ENCODE measurements around the gene MYO5A.
"Not testable (repeated sequence)": the region's sequence is repeated elsewhere in the genome, so short reads cannot be mapped to it uniquely, and the experiment has no call there.

MYO5A gene

DNA sequence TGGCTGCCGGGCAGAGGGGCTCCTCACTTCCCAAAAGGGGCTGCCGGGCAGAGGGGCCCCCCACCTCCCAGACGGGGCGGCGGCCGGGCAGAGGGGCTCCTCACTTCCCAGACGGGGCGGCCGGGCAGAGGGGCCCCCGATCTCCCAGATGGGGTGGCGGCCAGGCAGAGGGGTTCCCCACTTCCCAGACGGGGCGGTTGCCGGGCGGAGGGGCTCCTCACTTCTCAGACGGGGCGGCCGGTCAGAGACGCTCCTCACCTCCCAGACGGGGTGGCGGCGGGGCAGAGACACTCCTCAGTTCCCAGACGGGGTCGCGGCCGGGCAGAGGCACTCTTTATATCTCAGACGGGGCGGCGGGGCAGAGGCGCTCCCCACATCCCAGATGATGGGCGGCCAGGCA lies 69.0 kb downstream of the MYO5A start:
- DNase-seq = not testable (repeated sequence)

DNA sequence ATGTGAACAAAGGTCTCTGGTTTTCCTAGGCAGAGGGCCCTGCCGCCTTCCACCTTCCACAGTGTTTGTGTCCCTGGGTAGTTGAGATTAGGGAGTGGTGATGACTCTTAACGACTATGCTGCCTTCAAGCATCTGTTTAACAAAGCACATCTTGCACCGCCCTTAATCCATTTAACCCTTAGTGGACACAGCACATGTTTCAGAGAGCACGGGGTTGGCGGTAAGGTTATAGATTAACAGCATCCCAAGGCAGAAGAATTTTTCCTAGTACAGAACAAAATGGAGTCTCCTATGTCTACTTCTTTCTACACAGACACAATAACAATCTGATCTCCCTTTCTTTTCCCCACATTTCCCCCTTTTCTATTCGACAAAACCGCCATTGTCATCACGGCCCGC lies 69.4 kb downstream of the MYO5A start:
- not testable (repeated sequence) for DNase-seq

DNA sequence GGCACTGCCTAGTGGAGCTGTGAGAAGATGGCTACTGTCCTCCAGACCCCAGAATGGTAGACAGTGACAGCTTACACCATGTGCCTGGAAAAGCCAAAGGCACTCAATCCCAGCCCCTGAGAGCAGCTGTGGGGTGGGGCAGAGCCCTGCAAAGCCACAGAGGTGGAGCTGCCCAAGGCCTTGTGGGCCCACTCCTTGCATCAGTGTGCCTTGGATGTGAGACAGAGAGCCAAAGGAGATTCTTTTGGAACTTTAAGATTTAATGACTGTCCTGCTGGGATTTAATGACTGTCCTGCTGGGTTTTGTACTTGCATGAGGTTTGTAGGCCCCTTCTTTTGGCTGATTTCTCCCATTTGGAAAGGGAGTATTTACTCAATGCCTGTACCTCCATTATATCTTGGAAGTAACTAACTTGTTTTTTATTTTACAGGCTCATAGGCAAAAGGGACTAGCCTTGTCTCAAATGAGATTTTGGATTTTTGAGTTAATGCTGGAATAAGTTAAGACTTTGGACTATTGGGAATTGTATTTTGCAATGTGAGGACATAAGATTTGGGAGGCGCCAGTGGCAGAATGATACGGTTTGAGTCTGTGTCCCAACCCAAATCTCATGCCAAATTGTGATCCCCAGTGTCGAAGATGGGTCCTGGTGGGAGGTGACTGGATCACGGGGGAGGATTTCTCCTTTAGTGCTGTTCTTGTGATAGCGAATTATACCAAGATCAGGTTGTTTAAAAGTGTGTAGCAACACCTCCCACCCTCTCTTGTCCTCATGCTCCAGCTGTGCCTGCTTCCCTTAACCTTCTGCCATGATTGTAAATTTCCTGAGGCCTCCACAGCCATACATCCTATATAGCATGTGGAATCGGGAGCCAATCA lies 80.4 kb downstream of the MYO5A start:
- no peak for DNase-seq

DNA sequence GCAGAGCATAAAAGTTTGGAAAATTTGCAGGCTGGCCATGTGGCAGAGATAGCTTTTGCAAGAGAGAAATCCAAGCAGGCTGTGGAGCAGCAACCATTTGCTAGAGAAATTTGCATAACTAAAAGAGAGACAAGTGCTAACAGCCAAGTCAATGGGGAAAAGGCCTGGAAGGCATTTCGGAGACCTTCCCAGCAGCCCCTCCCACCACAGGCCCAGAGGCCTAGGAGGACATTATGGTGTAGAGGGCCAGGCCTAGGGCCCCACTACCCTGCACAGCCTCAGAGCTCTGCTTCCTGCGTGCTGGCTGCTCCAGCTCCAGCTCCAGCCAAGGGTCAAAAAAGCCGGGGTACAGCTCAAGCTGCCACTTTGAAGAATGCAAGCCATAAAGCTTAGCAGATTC lies 82.7 kb downstream of the MYO5A start:
- no peak for DNase-seq

DNA sequence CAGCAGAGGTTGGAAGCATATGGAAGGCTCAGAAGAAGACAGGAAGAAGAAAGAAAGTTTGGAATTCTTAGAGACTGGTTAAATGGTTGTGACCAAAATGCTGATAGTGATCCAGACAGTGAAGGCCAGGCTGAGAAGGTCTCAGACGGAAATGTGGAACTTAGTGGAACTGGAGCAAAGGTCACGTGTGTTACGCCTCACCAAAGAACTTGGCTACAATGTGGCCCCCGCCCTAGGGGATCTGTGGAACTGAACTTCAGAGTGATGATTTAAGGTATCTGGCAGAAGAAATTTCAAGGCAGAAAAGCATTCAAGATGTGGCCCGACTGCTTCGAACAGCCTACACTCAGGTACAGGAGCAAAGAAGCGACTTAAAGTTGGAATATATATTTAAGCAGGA lies 83.1 kb downstream of the MYO5A start:
- DNase-seq = no peak

DNA sequence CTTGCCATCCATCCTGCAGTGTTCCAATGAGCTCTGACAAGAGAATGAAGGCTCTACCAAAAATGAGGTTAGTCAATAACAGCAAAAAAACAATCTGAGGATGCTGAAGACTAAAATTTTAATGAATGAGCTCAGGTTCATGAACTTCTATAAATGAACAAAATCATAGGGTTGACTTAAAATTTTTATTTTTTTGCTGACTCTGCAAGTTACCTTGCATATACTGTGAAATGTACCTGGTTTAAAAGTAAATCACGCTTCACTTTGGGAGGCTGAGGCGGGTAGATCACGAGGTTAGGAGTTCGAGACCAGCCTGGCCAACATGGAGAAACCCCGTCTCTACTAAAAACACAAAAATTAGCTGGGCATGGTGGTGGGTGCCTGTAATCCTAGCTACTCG lies 85.5 kb downstream of the MYO5A start:
- DNase-seq = not testable (repeated sequence)

DNA sequence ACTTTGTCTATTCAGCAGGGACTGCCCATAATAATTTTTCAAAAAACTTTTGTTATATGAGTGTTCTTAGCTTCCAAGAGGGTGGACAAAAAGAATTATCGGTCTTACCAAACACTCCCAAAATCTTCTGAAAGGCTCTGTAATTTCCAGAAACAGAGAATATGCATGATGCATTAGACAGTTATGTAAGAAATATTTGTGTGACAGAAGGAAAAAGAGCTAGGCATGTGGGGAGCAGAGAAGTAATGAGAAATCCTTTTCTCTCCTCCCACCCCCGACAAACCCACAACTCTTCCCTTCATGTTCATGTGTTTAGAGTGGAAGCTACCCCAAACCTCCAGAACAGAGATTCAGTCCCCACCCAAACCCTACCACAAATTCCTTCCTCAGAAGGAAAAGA lies 86.8 kb downstream of the MYO5A start:
- DNase-seq = no peak

DNA sequence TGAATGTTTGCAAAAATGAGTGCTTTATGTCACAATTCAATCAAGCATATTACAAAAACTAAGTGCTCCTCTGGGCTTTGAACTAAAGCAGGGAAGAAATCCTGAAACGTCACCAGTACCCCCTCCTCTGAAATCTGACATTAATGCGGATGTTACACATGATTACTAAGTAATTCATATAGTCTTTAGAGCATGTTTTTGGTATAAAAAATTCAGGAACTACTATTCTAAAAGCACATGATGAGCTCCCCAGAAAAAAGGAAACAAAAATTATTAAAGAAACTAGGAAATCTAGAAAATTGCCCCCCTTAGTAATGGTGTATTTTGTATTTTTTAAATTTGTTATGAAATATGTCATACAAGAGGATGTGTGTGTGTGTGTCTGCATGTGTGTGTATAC lies 87.7 kb downstream of the MYO5A start:
- no peak for DNase-seq

DNA sequence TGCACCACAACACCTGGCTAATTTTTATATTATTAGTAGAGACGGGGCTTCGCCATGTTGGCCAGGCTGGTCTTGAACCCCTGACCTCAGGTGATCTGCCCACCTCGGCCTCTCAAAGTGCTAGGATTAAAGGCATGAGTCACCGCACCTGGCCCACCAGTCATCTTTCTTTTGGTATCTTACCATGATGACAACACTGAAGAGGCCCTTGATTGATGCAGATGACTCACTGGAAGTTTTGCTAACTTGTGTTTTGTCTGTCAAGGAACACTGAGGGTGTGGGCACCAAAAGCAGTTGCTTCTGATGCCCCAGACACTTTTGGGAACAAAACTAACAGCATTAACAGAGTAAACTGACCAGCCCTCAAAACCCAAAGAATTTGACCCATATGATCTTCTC lies 88.3 kb downstream of the MYO5A start:
- no peak for DNase-seq

DNA sequence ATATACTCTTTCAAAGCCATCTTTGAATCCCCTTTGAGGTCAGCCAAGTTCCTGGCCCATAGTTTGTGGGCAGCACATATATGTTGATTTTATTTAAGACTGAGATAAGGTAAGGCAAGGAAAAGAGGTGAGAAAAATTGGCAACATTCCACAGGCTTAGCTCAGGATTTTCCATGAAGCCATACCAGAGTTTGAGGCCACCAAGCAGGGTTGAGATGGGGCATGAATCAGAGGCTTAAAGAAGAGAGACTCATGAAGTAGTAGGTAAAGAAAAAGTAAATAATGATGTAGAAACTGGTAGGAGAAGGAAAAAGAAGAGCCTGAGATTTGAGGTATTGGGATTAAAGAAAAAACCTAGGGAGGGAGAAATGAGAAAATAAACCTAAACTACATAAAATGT lies 89.2 kb downstream of the MYO5A start:
- no peak for DNase-seq

DNA sequence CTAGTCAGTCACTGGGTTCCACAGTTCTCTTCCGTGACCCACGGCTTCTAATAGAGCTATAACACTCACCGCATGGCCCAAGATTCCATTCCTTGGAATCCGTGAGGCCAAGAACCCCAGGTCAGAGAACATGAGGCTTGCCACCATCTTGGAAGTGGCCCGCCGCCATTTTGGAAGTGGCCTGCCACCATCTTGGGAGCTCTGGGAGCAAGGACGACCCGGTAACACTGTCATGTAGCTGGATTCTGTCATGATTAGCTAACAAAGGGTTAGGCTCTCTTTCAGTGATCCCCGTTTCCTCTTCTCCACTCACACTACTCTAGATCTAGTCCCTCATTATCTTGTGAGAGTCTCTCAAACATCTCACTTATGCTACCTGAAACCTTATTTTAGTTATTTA lies 89.6 kb downstream of the MYO5A start:
- DNase-seq = not testable (repeated sequence)

DNA sequence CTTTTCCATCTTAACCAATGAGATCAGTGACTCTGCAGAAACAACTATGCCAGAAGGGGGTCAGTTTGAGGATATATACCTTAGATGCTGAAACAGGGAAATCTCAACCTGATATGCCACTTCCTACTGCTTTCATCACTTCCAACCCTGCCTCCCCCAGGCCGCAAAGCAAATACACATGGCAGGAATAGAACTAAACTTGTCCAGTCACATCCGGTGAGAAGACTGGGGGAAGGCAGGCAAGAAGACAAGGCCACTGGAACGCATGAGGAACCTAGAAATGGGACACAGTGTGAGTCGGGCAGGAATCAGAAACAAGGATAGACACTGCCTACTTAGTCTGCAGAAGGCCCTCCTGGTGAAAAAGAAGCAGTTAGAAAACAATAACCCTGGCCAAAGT lies 90.6 kb downstream of the MYO5A start:
- no peak for DNase-seq

DNA sequence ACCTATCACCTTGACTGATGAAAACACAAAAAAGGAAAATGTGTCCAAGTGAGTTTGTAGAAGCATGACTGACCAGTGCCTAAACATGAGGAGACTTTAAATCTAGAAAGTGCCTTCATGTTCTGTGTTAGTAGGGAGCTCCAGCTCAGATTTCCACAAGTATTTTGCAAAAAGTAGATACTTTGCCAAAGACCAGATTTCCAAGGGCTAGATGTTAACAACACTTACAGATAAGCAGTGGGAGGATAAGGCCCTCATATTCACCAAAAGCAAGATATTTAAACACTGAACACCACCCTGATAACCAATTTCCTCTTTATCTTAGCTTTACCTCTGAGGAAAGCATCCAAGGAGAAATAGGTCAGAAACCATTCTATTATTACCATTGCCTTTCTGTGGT lies 91.0 kb downstream of the MYO5A start:
- DNase-seq = no peak

DNA sequence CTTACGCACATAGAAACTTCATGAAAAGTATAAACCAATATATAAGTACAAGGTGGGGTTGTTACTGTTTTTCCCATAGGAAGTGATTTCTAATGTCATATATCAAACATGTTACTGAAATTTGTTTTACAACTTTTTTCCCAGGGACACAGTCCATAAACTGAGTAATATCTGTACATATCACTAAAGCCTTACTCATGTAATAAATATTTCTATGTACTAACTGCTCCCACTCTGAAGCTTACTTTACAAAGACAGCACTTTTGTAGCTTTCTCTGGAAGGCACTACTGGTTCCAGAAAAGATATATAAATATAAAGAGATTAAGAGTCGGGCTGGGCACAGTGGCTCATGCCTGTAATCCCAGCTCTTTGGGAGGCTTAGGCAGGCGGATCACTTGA lies 91.7 kb downstream of the MYO5A start:
- no peak for DNase-seq

DNA sequence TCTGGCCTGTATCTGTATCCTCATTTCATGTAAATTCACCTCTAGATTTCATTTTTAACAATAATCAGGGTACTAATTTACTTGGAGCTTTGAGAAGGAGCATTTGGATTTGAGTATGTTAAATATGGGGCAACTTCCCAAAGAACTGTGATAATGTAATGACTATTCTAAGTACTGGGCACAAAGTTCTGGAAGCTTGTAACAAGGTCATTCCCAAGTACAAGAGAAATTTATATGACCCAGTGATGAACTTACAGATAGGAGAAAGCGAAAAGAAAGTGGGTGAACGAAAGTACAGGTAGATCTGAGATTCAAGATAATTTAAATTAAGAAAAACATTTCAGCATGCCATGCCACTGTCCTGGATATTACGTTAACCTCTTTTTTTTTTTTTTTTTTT lies 93.8 kb downstream of the MYO5A start:
- DNase-seq = no peak

DNA sequence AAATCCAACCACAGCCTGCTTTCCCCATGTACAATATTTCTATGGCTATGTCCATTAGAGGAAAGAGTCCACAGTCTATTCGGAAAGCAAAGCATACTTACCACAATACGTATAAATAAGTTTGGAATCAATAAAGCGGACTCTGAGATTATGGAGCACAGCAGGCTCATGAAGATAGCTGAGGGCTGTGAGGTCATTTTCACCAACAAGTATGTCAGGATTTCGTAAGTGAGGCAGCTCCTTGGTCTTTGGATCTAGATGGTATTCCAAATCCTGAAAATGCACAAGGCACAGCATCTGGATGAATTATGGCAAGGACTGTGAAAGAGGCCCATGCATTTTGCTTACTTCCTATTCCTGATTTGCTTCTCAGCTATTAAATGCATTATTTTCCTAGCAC lies 100.4 kb downstream of the MYO5A start:
- no peak for DNase-seq

DNA sequence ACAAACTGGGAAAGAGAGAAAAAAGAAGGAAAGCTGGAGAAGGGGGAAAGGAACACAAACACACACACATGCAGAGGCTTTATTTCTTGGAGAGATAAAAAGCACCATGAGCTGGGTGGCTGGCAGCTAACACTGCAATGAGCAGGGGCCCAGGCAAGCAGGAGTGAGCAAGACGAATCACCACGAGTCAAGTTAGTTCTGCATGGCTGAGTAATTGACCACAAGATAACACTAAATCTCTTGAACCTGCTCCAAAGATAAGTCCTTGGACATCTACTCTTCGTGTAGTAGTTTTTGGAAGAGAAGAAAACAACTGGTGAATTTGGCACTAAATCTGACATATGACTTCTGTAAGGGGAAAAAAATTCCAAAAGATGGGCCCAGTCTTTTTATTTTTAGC lies 100.9 kb downstream of the MYO5A start:
- no peak for DNase-seq

DNA sequence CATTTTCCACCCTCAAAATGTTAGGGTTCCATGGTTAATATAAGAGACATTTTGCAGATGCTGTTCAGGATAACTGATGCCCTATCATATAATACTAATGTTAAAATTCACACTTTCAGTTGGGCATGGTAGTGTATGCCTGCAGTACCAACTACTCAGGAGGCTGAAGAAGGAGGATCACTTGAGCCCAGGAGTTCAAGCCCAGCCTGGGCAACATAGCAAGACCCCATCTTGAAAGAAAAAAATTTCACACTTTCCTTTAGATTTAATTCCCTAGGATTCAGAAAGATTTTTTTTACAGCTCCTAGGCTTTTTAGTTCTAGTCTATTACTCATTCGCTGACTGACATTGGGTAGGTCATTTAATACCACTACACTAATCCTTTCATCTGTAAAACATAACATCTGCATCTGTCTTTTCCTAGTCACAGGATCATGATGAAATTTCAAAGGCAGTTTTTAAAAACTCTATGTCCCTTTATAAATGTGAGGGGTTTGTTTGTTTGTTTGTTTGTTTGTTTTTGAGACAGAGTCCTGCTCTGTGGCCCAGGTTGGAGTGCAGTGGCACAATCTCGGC lies 103.7 kb downstream of the MYO5A start:
- DNase-seq = no peak

DNA sequence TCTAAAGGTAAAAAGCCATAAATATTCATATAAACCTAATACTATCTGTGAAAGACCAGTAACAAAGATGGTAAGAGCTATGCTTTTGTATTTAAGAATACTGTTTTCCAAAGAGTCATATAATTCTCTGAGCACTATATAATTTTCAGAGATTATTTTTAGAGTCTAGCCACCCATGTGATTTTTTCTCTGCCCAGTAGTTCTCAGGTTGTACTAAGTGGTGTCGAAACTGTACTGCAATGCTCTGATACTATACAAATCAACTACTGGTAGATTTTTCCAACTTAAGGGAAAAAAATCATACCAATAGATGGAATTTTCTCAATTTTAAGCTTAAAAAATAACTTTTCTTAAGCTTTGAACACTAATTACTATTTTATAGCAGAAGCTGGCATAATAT lies 104.8 kb downstream of the MYO5A start:
- DNase-seq = no peak

DNA sequence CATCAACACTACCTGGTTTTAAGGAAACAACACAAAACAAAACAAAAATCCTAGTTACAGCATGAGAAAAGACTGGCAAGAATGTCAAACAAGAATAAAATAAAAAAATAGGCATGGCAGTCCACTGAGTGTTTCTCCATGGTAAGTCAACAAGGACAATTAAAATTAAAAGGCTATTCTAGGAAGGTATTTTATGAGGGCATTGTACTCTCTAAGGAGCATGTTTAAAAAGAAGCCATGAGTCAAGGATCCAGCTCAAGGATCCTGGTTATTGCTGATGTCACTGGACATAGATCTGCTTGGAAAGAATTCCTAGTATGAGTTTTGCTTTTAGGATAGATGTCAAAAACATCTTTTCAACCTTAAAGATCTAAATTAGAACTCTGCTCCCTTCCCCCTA lies 106.7 kb downstream of the MYO5A start:
- no peak for DNase-seq

DNA sequence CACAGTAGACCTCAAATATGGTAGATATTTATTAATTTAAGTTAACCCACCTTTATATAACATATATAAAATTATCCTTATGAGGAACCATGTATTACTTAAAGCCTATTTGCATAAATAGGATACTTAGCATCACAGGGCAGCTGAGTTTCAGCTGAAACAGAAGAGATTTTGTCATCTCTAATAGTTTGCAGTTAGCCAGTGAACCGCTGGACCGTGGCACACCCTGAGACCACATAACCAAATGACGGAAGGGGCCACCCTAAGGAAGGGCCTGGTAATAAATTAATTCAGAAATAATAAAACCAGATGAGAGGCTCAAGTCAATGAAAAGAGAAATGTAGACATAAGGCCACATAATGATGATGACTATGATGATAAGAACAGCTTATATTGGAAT lies 107.7 kb downstream of the MYO5A start:
- DNase-seq = no peak

DNA sequence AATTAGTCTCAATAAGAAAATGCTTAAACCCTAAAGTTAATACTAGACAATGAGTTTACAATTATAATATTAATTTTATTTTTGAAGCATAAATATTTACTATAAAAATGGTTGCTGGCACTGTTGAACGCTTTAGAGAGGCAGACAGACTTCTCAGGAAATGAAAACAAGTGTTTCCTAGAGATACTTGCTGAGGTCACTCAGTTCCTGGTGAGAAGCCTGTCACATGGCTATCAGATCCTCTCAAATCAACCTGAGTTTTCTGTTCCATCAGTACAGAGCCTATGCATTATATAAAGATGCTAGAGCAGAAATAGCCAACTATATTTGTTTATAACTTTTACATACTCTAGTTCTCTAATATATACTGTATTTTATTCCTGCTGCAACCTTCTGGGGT lies 109.2 kb downstream of the MYO5A start:
- no peak for DNase-seq

DNA sequence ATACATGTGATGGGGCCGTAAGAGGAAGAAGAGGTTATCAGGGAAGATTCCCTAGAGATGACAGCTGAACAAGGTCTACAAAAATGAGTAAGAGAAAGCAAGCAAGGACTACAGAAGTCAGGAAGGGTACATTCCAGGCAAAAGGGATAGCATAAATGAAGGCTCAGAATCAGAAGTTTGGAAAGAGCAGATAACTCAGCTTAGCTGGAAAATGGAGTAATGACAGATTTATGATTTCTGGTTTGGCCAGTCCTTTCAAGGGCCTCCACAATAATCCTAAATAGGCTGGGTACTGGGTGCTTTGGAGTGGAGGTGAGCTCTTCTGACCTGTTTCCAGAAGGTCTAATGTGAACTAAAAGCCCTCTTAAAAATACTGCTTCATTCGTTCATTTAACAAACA lies 110.7 kb downstream of the MYO5A start:
- DNase-seq = no peak

DNA sequence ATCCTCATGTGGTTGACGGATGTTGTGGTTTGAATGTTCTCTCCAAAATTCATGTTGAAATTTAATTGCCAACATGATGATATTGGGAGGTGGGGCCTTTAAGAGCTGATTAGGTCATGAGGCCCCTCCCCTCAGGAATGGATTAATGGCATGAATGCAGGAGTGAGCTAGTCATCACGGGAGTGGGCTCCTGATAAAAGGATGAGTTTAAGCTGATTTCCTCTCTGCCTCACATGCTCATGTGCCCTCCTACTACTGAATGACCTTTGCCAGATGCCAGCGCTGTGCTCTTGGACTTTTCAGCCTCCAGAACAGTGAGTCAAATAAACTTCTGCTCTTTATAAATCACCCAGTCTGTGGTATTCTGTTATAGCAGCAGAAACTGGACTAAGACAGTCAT lies 111.2 kb downstream of the MYO5A start:
- no peak for DNase-seq

DNA sequence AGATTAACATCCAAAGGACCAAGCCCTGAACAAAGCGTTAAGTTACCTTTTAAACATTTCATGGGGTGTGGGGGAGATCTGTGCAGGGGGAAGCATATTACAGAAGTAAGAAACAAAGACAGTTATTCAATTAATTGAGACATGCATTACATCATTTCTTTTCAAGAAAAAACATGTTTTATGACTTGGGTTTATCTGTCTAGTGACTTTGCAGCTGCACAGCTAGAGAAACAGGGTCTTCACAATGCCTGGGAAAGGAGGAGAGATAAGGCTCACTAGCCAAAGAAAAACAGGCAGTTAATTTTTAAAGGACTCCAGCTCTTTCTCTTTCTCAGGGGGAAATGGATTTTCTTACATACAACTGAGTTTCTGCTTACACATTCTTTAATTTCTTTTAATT lies 112.1 kb downstream of the MYO5A start:
- not testable (repeated sequence) for DNase-seq

Data from CD4-positive, alpha-beta T cell treated with Interleukin-10 for 1 hour (primary cell).